ENCODE measurements around the gene GCGR. TPM values are rescaled to one million over a fixed set of nuclear protein-coding genes. Genes with fewer than 3 reads are reported as not detected.

GCGR gene
- total RNA-seq (2014; rRNA removed; shearing (Covaris generic); ENCODE audit: low replicate concordance), result not detected in 2 replicates

GRCh38 chr17:81803728-81804558, at the start of gene GCGR:
TSS of gene GCGR (plus strand) at chr17:81804150. CDS start at chr17:81809019, 4,869 bp downstream.
- H3K27me3 ChIP-seq, result peaks cover 81% of the 10 kb centered on the region
- no peaks in the 10 kb centered on the region for H3K9me3 ChIP-seq
- H3K36me3 ChIP-seq, result no peaks in the 10 kb centered on the region
- H3K4me3 ChIP-seq, result no peak within 1 kb of the TSS
- no peak for DNase-seq

- Histone ChIP-seq H3K9me3 (no peaks in the 10 kb centered on the region), H3K4me3 (no peak overlapping the region), H3K27me3 (no peaks in the 10 kb centered on the region), H3K36me3 (no peaks in the 10 kb centered on the region)
- DNase-seq, result no peak
These were observed 11.0 kb upstream of the GCGR start for GRCh38 chr17:81792675-81793615.

DNA sequence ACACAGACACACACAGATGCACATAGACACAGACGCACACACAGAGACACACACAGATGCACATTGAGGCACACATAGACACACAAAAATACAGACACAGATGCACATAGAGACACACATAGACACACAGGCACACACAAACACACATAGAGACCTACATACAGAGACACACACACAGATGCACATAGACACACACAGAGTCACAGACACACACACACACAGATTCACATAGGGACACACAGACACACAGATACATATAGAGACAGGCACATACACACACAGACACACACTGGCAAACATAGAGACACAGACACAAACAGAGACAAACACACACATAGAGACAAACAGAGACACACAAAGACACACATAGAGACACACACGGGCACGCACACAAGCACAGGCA, 9.9 kb upstream of the GCGR start:
- no peak for DNase-seq
- Histone ChIP-seq H3K36me3 (no peaks in the 10 kb centered on the region), H3K27me3 (peaks cover under 1% of the 10 kb centered on the region; the same call in 1 of the 2 replicates), H3K4me3 (no peak overlapping the region), H3K9me3 (no peaks in the 10 kb centered on the region)

- peaks cover 5% of the 10 kb centered on the region for H3K27me3 ChIP-seq
- no peaks in the 10 kb centered on the region for H3K36me3 ChIP-seq
- no peaks in the 10 kb centered on the region for H3K9me3 ChIP-seq
- no peak for DNase-seq
- no peak overlapping the region for H3K4me3 ChIP-seq
These were observed 9.4 kb upstream of the GCGR start for GRCh38 chr17:81794509-81794908.

GRCh38 chr17:81801327-81801726, 2.6 kb upstream of the GCGR start:
- Histone ChIP-seq H3K9me3 (no peaks in the 10 kb centered on the region), H3K36me3 (no peaks in the 10 kb centered on the region), H3K27me3 (peaks cover 58% of the 10 kb centered on the region), H3K4me3 (no peak overlapping the region)
- DNase-seq, result no peak

GRCh38 chr17:81802048-81802758, 1.7 kb upstream of the GCGR start:
- Histone ChIP-seq H3K9me3 (no peaks in the 10 kb centered on the region), H3K4me3 (no peak overlapping the region), H3K27me3 (peaks cover 67% of the 10 kb centered on the region), H3K36me3 (no peaks in the 10 kb centered on the region)
- DNase-seq, result no peak

DNA sequence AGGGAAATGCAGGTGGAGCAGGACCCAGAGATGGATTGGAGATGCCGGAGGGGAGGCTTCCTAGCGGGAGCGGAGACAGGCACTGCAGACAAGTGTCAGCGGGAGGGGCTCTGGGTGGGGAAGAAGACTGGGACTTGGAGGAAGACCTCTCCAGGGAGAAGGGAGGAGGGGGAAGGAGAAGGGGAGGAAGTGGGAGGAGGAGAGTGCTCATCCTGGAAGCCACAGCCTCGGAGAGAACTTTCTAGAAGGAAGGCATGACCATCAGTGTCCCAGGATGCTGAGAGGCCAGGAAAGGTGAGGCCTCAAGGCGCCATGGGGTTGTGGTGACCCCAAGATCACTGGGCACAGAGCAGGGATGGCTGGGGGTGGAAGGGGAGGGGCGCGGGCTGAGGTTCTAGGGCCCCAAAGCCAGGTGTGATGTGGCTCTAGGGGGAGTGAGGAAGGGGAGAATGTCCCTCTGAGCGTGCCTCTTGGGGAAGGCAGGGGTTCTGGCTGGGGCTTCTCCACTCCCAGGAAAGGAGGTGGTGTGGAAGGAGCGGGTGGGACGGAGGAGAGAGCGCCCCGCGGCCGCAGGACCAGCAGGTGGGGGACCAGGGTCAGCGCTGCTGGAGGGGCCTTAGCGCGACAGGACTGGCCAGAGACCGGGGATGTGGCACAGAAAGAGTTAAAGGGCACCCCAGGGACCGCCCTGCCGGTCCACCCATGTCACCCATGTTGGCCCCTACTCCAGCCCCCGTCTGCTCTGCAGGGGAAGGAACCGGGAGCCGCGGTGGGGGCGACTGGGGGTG, 900 bp upstream of the GCGR start:
- Histone ChIP-seq H3K4me3 (no peak overlapping the region), H3K36me3 (no peaks in the 10 kb centered on the region), H3K9me3 (no peaks in the 10 kb centered on the region), H3K27me3 (peaks cover 75% of the 10 kb centered on the region)
- DNase-seq, result no peak

DNA sequence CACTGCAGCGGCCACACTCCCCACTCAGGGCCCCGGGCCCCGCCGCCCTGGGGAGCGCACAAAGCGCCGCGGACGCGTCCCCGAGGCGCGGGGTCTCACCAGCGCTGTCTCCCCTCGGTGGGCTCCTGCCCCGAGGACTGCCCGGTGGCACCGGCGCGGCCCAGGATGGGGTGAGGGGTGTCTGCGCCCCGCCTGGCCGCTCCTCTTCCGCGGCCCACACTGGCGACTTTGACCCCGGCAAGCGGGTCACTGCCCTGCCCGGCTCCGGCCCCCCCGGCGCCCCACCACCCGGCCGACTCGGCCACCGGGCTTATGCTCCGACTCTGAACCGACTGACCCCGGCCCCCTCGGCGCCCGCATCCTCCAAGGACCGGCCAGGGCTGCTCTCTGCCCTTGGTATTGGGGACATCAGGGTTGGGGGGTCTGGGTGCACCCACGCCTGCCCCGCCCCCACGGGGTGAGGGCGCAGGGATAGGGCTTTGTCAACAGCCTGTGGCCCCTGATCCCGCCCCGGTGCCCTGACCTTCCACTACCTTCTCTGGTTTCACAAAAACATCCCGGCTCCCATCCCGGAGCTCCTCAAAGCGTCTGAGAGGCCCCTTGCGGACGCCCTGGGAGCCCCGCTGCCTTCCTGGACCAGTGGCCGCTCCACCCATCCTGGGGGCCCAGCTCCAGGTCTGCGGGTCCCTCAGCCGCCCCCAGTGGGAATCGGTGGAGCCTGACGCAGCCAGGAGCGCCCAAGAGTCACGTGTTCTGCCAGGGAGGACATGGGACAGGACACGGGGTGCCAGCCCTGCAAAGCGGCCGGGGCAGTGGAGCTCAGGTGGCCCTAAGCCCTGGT, 829 bp downstream of the GCGR start:
- Histone ChIP-seq H3K4me3 (no peak overlapping the region), H3K27me3 (peaks cover 79% of the 10 kb centered on the region), H3K9me3 (no peaks in the 10 kb centered on the region), H3K36me3 (no peaks in the 10 kb centered on the region)
- no peak for DNase-seq

- H3K36me3 ChIP-seq, result no peaks in the 10 kb centered on the region
- no peak overlapping the region for H3K4me3 ChIP-seq
- no peaks in the 10 kb centered on the region for H3K9me3 ChIP-seq
- DNase-seq, result no peak
- H3K27me3 ChIP-seq, result peaks cover 81% of the 10 kb centered on the region
These were observed 1.9 kb downstream of the GCGR start for GRCh38 chr17:81805707-81806460.

GRCh38 chr17:81806461-81807209, 2.7 kb downstream of the GCGR start:
- Histone ChIP-seq H3K36me3 (no peaks in the 10 kb centered on the region), H3K9me3 (no peaks in the 10 kb centered on the region), H3K27me3 (peaks cover 84% of the 10 kb centered on the region), H3K4me3 (no peak overlapping the region)
- DNase-seq, result no peak

DNA sequence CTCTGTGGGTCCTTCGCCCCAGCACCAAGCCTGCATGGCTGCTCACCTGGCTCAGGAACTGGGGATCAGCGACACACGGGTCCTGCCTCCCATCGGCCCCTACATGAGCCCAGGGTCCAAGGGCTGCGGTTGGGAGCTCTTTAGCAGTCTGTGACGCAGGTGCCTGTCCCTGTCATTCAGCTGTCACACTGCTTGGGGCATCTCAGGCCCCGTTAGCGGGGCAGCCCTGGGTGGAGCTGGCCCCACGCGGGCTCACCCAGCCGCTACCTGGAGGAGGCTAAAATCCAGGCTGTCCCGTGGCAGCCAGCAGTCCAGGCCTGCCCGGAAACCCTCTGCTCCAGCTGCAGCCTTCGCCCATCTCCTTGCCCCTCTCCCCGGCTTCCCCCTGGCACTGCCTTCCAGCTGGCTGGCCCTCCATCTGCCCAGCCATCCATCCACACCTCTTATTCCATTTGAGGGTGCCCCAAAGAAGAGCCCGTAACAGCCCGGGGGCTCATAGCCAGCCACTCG, 3.3 kb downstream of the GCGR start:
- Histone ChIP-seq H3K9me3 (no peaks in the 10 kb centered on the region), H3K36me3 (no peaks in the 10 kb centered on the region), H3K4me3 (no peak overlapping the region), H3K27me3 (peaks cover 78% of the 10 kb centered on the region)
- DNase-seq, result no peak

- no peaks in the 10 kb centered on the region for H3K36me3 ChIP-seq
- H3K27me3 ChIP-seq, result peaks cover 72% of the 10 kb centered on the region
- H3K4me3 ChIP-seq, result no peak overlapping the region
- H3K9me3 ChIP-seq, result no peaks in the 10 kb centered on the region
- DNase-seq, result no peak
These were observed 3.9 kb downstream of the GCGR start for GRCh38 chr17:81807839-81808238.

- Histone ChIP-seq H3K4me3 (no peak overlapping the region), H3K27me3 (peaks cover 62% of the 10 kb centered on the region), H3K36me3 (no peaks in the 10 kb centered on the region), H3K9me3 (no peaks in the 10 kb centered on the region)
- no peak for DNase-seq
These were observed 5.0 kb downstream of the GCGR start for GRCh38 chr17:81808778-81809555.
